ENCODE results near the gene DNAH3. TPM values are rescaled to one million over a fixed set of nuclear protein-coding genes. Genes with fewer than 3 reads are reported as not detected.

The DNAH3 gene
- total RNA-seq, 1 experiment from 2014 or later, result 0.24 TPM

GRCh38 chr16:20968765-20969164, 181.9 kb downstream of the DNAH3 start:
- no peak overlapping the region for H3K18ac ChIP-seq (ENCODE audit: insufficient read length, low read depth, low read length)
- Mint-ChIP-seq H3K4me3 (peak overlapping the region in 1 of 2 experiments; percentile 58; a peak in 3 of 5 replicates), H3K36me3 (ENCODE audit: insufficient read depth in 1 of 3, low read depth in 3 of 3) (peaks cover 0 to 3% (median 0%) of the 10 kb centered on the region in 3 experiments; a peak in 1 of 7 replicates), H3K4me1 (peaks cover 37 to 43% of the 10 kb centered on the region in 2 experiments), H3K27me3 (ENCODE audit: low read depth) (peaks cover under 1% of the 10 kb centered on the region; the same call in 1 of the 2 replicates), H3K27ac (peak overlapping the region; percentile 59 to 91 (median 81)), H3K9me3 (no peaks in the 10 kb centered on the region; a peak in 1 of 5 replicates)
- no peak overlapping the region for H3K56ac ChIP-seq (ENCODE audit: insufficient read length, low read depth, low read length)
- no peaks in the 10 kb centered on the region for H3K79me1 ChIP-seq (ENCODE audit: insufficient read depth, low read depth, low read length, poor library complexity, severe bottlenecking)
- H3K9me3 ChIP-seq (ENCODE audit: control insufficient read depth, low read depth, low read length), result no peaks in the 10 kb centered on the region
- no peak overlapping the region for H4K91ac ChIP-seq (ENCODE audit: insufficient read length, low read depth, low read length)
- H3K23me2 ChIP-seq (ENCODE audit: insufficient read length, low read depth, low read length, poor library complexity, severe bottlenecking), result no peaks in the 10 kb centered on the region
- DNase-seq, result no peak
- peak overlapping the region; percentile 41 for H3K27ac ChIP-seq (ENCODE audit: insufficient read length, low read depth, low read length)
- no peaks in the 10 kb centered on the region for H3K79me2 ChIP-seq (ENCODE audit: insufficient read depth, low read length)
- H3K4me1 ChIP-seq (ENCODE audit: insufficient read depth, low read length), result peaks cover 16% of the 10 kb centered on the region; the same call in 1 of the 2 replicates
- no peak overlapping the region for H3T11ph ChIP-seq (ENCODE audit: low read length)
- no peak overlapping the region for H4K5ac ChIP-seq (ENCODE audit: insufficient read length, low read depth, low read length)
- no peak overlapping the region for H2BK5ac ChIP-seq (ENCODE audit: insufficient read length, low read length)
- H3K4me2 ChIP-seq (ENCODE audit: insufficient read depth, insufficient read length, low read length), result peak overlapping the region; percentile 14
- WGBS (ENCODE audit: extremely low coverage, insufficient read length, low lambda C conversion rate), result no CpG with 5 or more reads among the region's 3 CpGs
- H2BK120ac ChIP-seq (ENCODE audit: low read depth, low read length, poor library complexity, severe bottlenecking), result no peak overlapping the region
- no peak overlapping the region for H2BK20ac ChIP-seq (ENCODE audit: low read depth, low read length, poor library complexity, severe bottlenecking)
- H3K27me3 ChIP-seq (ENCODE audit: insufficient read depth, low read length), result no peaks in the 10 kb centered on the region
- H2AK5ac ChIP-seq (ENCODE audit: insufficient read length, low read length), result no peak overlapping the region
- TF ChIP-seq CTCF (conservative IDR thresholded peaks at IDR 0.05), result no peak
- no peak overlapping the region for H2AFZ ChIP-seq (ENCODE audit: low read length)
- H4K8ac ChIP-seq (replicated peaks; ENCODE audit: insufficient read length, low read depth, low read length), result no peak overlapping the region
- H3K9ac ChIP-seq (ENCODE audit: extremely low read depth, insufficient read length, low read length), result no peak overlapping the region
- no peak overlapping the region for H2BK15ac ChIP-seq (ENCODE audit: low read depth, low read length)
- H3K14ac ChIP-seq (ENCODE audit: insufficient read depth, low read length), result no peak overlapping the region
- H2BK12ac ChIP-seq (ENCODE audit: insufficient read length, low read depth, low read length), result no peak overlapping the region
- H4K20me1 ChIP-seq (ENCODE audit: control insufficient read depth, insufficient read depth, insufficient read length), result no peaks in the 10 kb centered on the region
- H3K4ac ChIP-seq (ENCODE audit: low read depth, low read length), result no peak overlapping the region
- no peak overlapping the region for H3K23ac ChIP-seq (ENCODE audit: insufficient read length, low read depth, low read length)

Data from H9 (cell line).